ENCODE data around the gene ADARB2. TPM values are rescaled to one million over a fixed set of nuclear protein-coding genes. Genes with fewer than 3 reads are reported as not detected.
A peak's percentile ranks its signal among the peaks of the same experiment; 100 is the strongest.

ADARB2 gene
- polyA plus RNA-seq, 3 donors: not detected

GRCh38 chr10:1572519-1573333 lies 164.6 kb downstream of the ADARB2 start:
- H3K27ac ChIP-seq (ENCODE audit: low read depth in 1 of 2, low read length in 2 of 2): no peak overlapping the region
- H3K27me3 ChIP-seq (ENCODE audit: control insufficient read depth in 2 of 2, insufficient read depth in 2 of 2, low read length in 2 of 2): no peaks in the 10 kb centered on the region
- H3K4me3 ChIP-seq (replicated peaks in 1 of 3; ENCODE audit: low read depth in 2 of 3, low read length in 3 of 3): no peak overlapping the region
- H2AFZ ChIP-seq (ENCODE audit: insufficient read depth, low read depth, low read length, poor library complexity, severe bottlenecking): no peak overlapping the region
- H3K9ac ChIP-seq (ENCODE audit: insufficient read depth, low read length, poor library complexity, severe bottlenecking): no peak overlapping the region
- H3K79me2 ChIP-seq (ENCODE audit: insufficient read depth, low read length): no peaks in the 10 kb centered on the region
- H3K4me1 Mint-ChIP-seq: no peaks in the 10 kb centered on the region
- no peaks in the 10 kb centered on the region for H3K4me1 ChIP-seq (ENCODE audit: control insufficient read depth in 1 of 2, insufficient read depth in 2 of 2, low read length in 2 of 2)
- H3K4me2 ChIP-seq (replicated peaks; ENCODE audit: extremely low read depth, low read length, poor library complexity, severe bottlenecking): no peak overlapping the region
- H4K20me1 ChIP-seq (ENCODE audit: insufficient read depth, low read length): no peaks in the 10 kb centered on the region
- TF ChIP-seq, protein P1, sequence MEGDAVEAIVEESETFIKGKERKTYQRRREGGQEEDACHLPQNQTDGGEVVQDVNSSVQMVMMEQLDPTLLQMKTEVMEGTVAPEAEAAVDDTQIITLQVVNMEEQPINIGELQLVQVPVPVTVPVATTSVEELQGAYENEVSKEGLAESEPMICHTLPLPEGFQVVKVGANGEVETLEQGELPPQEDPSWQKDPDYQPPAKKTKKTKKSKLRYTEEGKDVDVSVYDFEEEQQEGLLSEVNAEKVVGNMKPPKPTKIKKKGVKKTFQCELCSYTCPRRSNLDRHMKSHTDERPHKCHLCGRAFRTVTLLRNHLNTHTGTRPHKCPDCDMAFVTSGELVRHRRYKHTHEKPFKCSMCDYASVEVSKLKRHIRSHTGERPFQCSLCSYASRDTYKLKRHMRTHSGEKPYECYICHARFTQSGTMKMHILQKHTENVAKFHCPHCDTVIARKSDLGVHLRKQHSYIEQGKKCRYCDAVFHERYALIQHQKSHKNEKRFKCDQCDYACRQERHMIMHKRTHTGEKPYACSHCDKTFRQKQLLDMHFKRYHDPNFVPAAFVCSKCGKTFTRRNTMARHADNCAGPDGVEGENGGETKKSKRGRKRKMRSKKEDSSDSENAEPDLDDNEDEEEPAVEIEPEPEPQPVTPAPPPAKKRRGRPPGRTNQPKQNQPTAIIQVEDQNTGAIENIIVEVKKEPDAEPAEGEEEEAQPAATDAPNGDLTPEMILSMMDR (IDR thresholded peaks at IDR 0.05): no peak
- intact Hi-C loops (cut with micrococcal nuclease): no loop called here
- peak overlapping the region in 3 of 7 donors; percentile 37 to 62 (median 57) for H3K27ac Mint-ChIP-seq
- no peak overlapping the region for H3K4me3 Mint-ChIP-seq
- 86% methylated on average over 7 of the region's 10 CpGs for WGBS (ENCODE audit: insufficient coverage)
- no peaks in the 10 kb centered on the region for H3K36me3 ChIP-seq (replicated peaks in 1 of 2; ENCODE audit: control insufficient read depth in 1 of 2, insufficient read depth in 2 of 2, low read length in 2 of 2)
- DNase-seq: no peak
- H3K36me3 Mint-ChIP-seq: no peaks in the 10 kb centered on the region
- H3K9me3 ChIP-seq (replicated peaks in 1 of 2; ENCODE audit: control insufficient read depth in 1 of 2, insufficient read depth in 1 of 2, low read length in 2 of 2): no peaks in the 10 kb centered on the region
- H3K27me3 Mint-ChIP-seq (ENCODE audit: low read depth in 3 of 3): peaks cover 1 to 6% (median 3%) of the 10 kb centered on the region in 3 donors
- peaks cover 0 to 4% (median 0%) of the 10 kb centered on the region in 7 donors for H3K9me3 Mint-ChIP-seq

DNA sequence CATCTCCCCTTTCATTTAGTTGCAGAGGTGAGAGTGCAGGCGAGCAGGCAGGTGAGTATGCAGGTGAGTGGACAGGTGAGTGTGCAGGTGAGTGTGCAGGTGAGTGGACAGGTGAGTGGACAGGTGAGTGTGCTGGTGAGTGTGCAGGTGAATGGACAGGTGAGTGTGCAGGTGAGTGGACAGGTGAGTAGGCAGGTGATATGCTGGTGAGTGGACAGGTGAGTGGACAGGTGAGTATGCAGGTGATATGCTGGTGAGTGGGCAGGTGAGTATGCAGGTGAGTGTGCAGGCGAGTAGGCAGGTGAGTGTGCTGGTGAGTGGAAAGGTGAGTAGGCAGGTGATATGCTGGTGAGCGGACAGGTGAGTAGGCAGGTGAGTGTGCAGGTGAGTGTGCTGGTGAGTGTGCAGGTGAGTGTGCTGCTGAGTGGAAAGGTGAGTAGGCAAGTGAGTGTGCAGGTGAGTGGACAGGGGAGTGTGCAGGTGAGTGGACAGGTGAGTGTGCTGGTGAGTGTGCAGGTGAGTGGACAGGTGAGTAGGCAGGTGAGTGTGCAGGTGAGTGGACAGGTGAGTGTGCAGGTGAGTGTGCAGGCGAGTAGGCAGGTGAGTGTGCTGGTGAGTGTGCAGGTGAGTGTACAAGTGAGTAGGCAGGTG lies 165.6 kb downstream of the ADARB2 start:
- H3K79me2 ChIP-seq (ENCODE audit: insufficient read depth, low read length): no peaks in the 10 kb centered on the region
- no peaks in the 10 kb centered on the region for H3K27me3 ChIP-seq (ENCODE audit: control insufficient read depth in 2 of 2, insufficient read depth in 2 of 2, low read length in 2 of 2)
- H3K36me3 ChIP-seq (replicated peaks in 1 of 2; ENCODE audit: control insufficient read depth in 1 of 2, insufficient read depth in 2 of 2, low read length in 2 of 2): no peaks in the 10 kb centered on the region
- H3K4me3 ChIP-seq (replicated peaks in 1 of 3; ENCODE audit: low read depth in 2 of 3, low read length in 3 of 3): no peak overlapping the region
- no peaks in the 10 kb centered on the region for H3K4me1 ChIP-seq (ENCODE audit: control insufficient read depth in 1 of 2, insufficient read depth in 2 of 2, low read length in 2 of 2)
- Mint-ChIP-seq H3K4me3 (no peak overlapping the region), H3K27ac (peak overlapping the region in 1 of 7 donors; percentile 71), H3K4me1 (no peaks in the 10 kb centered on the region), H3K9me3 (peaks cover 0 to 4% (median 0%) of the 10 kb centered on the region in 7 donors), H3K27me3 (ENCODE audit: low read depth in 3 of 3) (peaks cover 1 to 6% (median 3%) of the 10 kb centered on the region in 3 donors), H3K36me3 (no peaks in the 10 kb centered on the region)
- no peak for DNase-seq
- H3K9ac ChIP-seq (ENCODE audit: insufficient read depth, low read length, poor library complexity, severe bottlenecking): no peak overlapping the region
- intact Hi-C loops (cut with micrococcal nuclease): no loop called here
- no peaks in the 10 kb centered on the region for H4K20me1 ChIP-seq (ENCODE audit: insufficient read depth, low read length)
- H2AFZ ChIP-seq (ENCODE audit: insufficient read depth, low read depth, low read length, poor library complexity, severe bottlenecking): no peak overlapping the region
- WGBS (ENCODE audit: insufficient coverage): 96% methylated on average over 4 of the region's 4 CpGs
- no peak overlapping the region for H3K27ac ChIP-seq (ENCODE audit: low read depth in 1 of 2, low read length in 2 of 2)
- no peaks in the 10 kb centered on the region for H3K9me3 ChIP-seq (replicated peaks in 1 of 2; ENCODE audit: control insufficient read depth in 1 of 2, insufficient read depth in 1 of 2, low read length in 2 of 2)
- TF ChIP-seq, protein P1 (IDR thresholded peaks at IDR 0.05): no peak
- no peak overlapping the region for H3K4me2 ChIP-seq (replicated peaks; ENCODE audit: extremely low read depth, low read length, poor library complexity, severe bottlenecking)
